PC-9 (cell line): ENCODE measurements around the gene KCNF1. TPM values are rescaled to one million over a fixed set of nuclear protein-coding genes. Genes with fewer than 3 reads are reported as not detected.

Experiments
- BruUV-seq: library from RNA; stranded (reverse); fragments of 400-500 nt; replicated peaks from 2 replicates; lab custom pipeline; 2021; lab: Mats Ljungman, UMichigan
- CTCF ChIA-PET: fragments of 300-600 bp; sonication (Branson Sonifier 250); formaldehyde crosslinking; loops from one replicate; lab custom pipeline; 2022; ENCODE audit warnings: antibody characterized with exemption; lab: Charles Lee
- POLR2A ChIA-PET: fragments of 300-600 bp; sonication (Branson Sonifier 250); formaldehyde crosslinking; loops from one replicate; lab custom pipeline; 2022; ENCODE audit warnings: antibody characterized with exemption; ENCODE audit not compliant: unreplicated experiment; lab: Charles Lee
- DNase-seq, 2 experiments: peaks; one replicate each; pipeline versions ENCODE4 v3.0.0 to v3.0.0-alpha.2; 2015 to 2022; ENCODE audit warnings: mixed read lengths in 1 of 2
- H2AFZ ChIP-seq: fragments of 200-600 bp; sonication (generic); 2 replicates; pipeline ENCODE4 v1.8.1; 2017; ENCODE audit warnings: antibody characterized with exemption
- H3F3A ChIP-seq: fragments of 200-600 bp; sonication (generic); 2 replicates; pipeline ENCODE4 v1.8.1; 2017; ENCODE audit warnings: antibody characterized with exemption, mild to moderate bottlenecking, low read depth; ENCODE audit not compliant: insufficient read depth
- H3K27ac ChIP-seq: fragments of 200-600 bp; sonication (generic); 2 replicates; pipeline ENCODE4 v1.6.1; 2016; ENCODE audit warnings: mixed run types
- H3K27me3 ChIP-seq: fragments of 200-600 bp; sonication (generic); 2 replicates; pipeline ENCODE4 v1.6.1; 2016; ENCODE audit warnings: low read depth, mixed run types; ENCODE audit not compliant: insufficient read depth
- H3K36me3 ChIP-seq: fragments of 200-600 bp; sonication (generic); 2 replicates; pipeline ENCODE4 v1.6.1; 2016; ENCODE audit warnings: low read depth, mixed run types
- H3K4me1 ChIP-seq: fragments of 200-600 bp; sonication (generic); replicated peaks from 2 replicates; pipeline ENCODE4 v1.6.1; 2016; ENCODE audit warnings: mixed run types; ENCODE audit not compliant: insufficient read depth
- H3K4me2 ChIP-seq: fragments of 200-600 bp; sonication (generic); 2 replicates; pipeline ENCODE4 v1.6.1; 2017; ENCODE audit warnings: mixed run types
- H3K4me3 ChIP-seq: fragments of 200-600 bp; sonication (generic); 2 replicates; pipeline ENCODE4 v1.6.1; 2016; ENCODE audit warnings: mixed run types
- H3K79me2 ChIP-seq: fragments of 200-600 bp; sonication (generic); 2 replicates; pipeline ENCODE4 v1.6.1; 2017; ENCODE audit warnings: low read depth, mixed run types
- H3K9me2 ChIP-seq: fragments of 200-600 bp; sonication (generic); 2 replicates; pipeline ENCODE4 v1.8.1; 2017; ENCODE audit warnings: mild to moderate bottlenecking; ENCODE audit not compliant: insufficient read depth
- H3K9me3 ChIP-seq: fragments of 200-600 bp; sonication (generic); 2 replicates; pipeline ENCODE4 v1.8.1; 2016; ENCODE audit warnings: low read depth; ENCODE audit not compliant: insufficient read depth
- H4K20me1 ChIP-seq: fragments of 200-600 bp; sonication (generic); 2 replicates; pipeline ENCODE4 v1.8.1; 2017; ENCODE audit not compliant: insufficient read depth
- CTCF ChIP-seq: fragments of 200-600 bp; sonication (generic); conservative IDR thresholded peaks from 2 replicates; pipeline ENCODE4 v1.6.1; 2017; ENCODE audit warnings: mixed run types, antibody characterized with exemption, mild to moderate bottlenecking, moderate library complexity
- EZH2 ChIP-seq: fragments of 200-600 bp; sonication (generic); IDR thresholded peaks from 2 replicates; pipeline ENCODE4 v1.8.0; 2017; ENCODE audit warnings: antibody characterized with exemption, low read depth
- intact Hi-C: fragments of 100-400 bp; cut with micrococcal nuclease; formaldehyde crosslinking; loops from one replicate; pipeline ENCODE4 v1.10.0; 2022; ENCODE audit not compliant: unreplicated experiment
- total RNA-seq: library from RNA; stranded (reverse); gene quantifications from 2 replicates; pipeline ENCODE4 v1.2.3, GENCODE V29; 2021

Gene KCNF1
- total RNA-seq, 1 experiment from 2014 or later, result 1.0 TPM

- ChIA-PET CTCF (no interaction called here), POLR2A (no interaction called here)
- intact Hi-C loops, result no loop called here
- H3K36me3 ChIP-seq, result no peaks in the 10 kb centered on the region
- TF ChIP-seq EZH2 (no peak), CTCF (no peak)
- no TSS peak for BruUV-seq
- no peaks in the 10 kb centered on the region for H3K9me3 ChIP-seq
- no peaks in the 10 kb centered on the region for H3K79me2 ChIP-seq
- no peak overlapping the region for H3K27ac ChIP-seq
- peaks cover 14% of the 10 kb centered on the region for H3F3A ChIP-seq
- no peak overlapping the region for H3K4me3 ChIP-seq
- H3K4me2 ChIP-seq, result no peak overlapping the region
- no peak overlapping the region for H2AFZ ChIP-seq
- peaks cover 15% of the 10 kb centered on the region for H3K4me1 ChIP-seq
- H4K20me1 ChIP-seq, result no peaks in the 10 kb centered on the region
- H3K27me3 ChIP-seq, result no peaks in the 10 kb centered on the region
- DNase-seq, result peak in 1 of 2 experiments; percentile 23
- H3K9me2 ChIP-seq, result no peaks in the 10 kb centered on the region
These were observed 6.5 kb upstream of the KCNF1 start for GRCh38 chr2:10905006-10905861.

GRCh38 chr2:10905862-10906143, 5.9 kb upstream of the KCNF1 start:
- DNase-seq, result peak in 1 of 2 experiments; percentile 25
- no peak overlapping the region for H3K4me3 ChIP-seq
- no peaks in the 10 kb centered on the region for H3K9me2 ChIP-seq
- ChIA-PET POLR2A (no interaction called here), CTCF (no interaction called here)
- no peaks in the 10 kb centered on the region for H3K79me2 ChIP-seq
- 0 out of 2 replicates have a peak, but pooled peaks cover under 1% of the 10 kb centered on the region for H3K27me3 ChIP-seq
- no peaks in the 10 kb centered on the region for H3K9me3 ChIP-seq
- H2AFZ ChIP-seq, result no peak overlapping the region
- no peaks in the 10 kb centered on the region for H4K20me1 ChIP-seq
- H3K4me1 ChIP-seq, result peaks cover 9% of the 10 kb centered on the region
- H3F3A ChIP-seq, result peaks cover 9% of the 10 kb centered on the region
- no peaks in the 10 kb centered on the region for H3K36me3 ChIP-seq
- TF ChIP-seq CTCF (no peak), EZH2 (no peak)
- H3K27ac ChIP-seq, result no peak overlapping the region
- intact Hi-C loops, result no loop called here
- H3K4me2 ChIP-seq, result no peak overlapping the region
- no TSS peak for BruUV-seq

DNA sequence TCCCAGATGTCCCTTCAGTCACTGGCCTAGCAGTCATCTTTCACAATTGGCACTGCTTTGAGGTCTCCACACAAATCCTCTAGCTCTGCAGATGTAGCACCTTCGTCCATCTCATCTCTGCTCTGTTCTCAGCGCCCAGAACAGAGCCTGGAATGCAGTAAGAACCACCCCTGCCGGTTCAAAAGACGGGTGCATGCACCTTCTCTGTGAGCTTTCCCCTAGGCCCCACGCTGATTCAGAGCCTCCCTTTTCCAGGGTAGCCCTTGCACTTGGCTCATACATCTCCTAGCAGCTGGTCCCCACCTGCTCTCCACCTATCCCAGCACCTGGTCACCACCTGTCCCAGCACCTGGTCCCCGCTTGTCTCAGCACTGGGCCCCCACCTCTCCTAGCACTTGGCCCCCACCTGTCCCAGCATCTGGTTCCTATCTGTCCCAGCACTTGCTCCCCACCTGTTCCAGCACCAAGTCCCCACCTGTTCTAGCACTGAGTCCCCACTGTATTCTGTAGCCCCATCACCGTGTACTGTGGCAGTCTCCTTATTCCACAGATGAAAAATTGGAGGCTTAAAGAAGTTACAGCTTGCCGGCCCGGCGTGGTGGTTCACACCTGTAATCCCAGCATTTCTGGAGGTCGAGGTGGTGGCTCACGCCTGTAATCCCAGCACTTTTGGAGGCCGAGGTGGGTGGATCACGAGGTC, 4.7 kb upstream of the KCNF1 start:
- H2AFZ ChIP-seq, result no peak overlapping the region
- peak in 1 of 2 experiments; percentile 8 for DNase-seq
- no peak overlapping the region for H3K27ac ChIP-seq
- BruUV-seq, result no TSS peak
- no peaks in the 10 kb centered on the region for H3K9me2 ChIP-seq
- CTCF ChIA-PET, result no interaction called here
- no peaks in the 10 kb centered on the region for H3K9me3 ChIP-seq
- intact Hi-C loops, result no loop called here
- H4K20me1 ChIP-seq, result no peaks in the 10 kb centered on the region
- H3K4me2 ChIP-seq, result no peak overlapping the region
- H3F3A ChIP-seq, result 0 out of 2 replicates have a peak, but pooled peaks cover 2% of the 10 kb centered on the region
- H3K4me3 ChIP-seq, result no peak overlapping the region
- no peaks in the 10 kb centered on the region for H3K4me1 ChIP-seq
- H3K27me3 ChIP-seq, result 0 out of 2 replicates have a peak, but pooled peaks cover 4% of the 10 kb centered on the region
- POLR2A ChIA-PET, result no interaction called here
- H3K79me2 ChIP-seq, result no peaks in the 10 kb centered on the region
- no peaks in the 10 kb centered on the region for H3K36me3 ChIP-seq
- TF ChIP-seq CTCF (no peak), EZH2 (no peak)
